Osteocyte (in vitro differentiated cells): ENCODE measurements around the gene QRFPR. TPM values are rescaled to one million over a fixed set of nuclear protein-coding genes. Genes with fewer than 3 reads are reported as not detected.
A peak's percentile ranks its signal among the peaks of the same experiment; 100 is the strongest.

ENCODE experiments used
- DNase-seq: peaks from one replicate; pipeline ENCODE4 v3.0.0; 2021; ENCODE audit warnings: mixed read lengths; ENCODE audit not compliant: unreplicated experiment; ENCODE audit errors: extremely low spot score
- H3K27ac Mint-ChIP-seq: one replicate; pipeline ENCODE4 v1.8.0; 2021; ENCODE audit warnings: mild to moderate bottlenecking, mixed read lengths; ENCODE audit not compliant: unreplicated experiment
- H3K27me3 Mint-ChIP-seq: one replicate; pipeline ENCODE4 v1.8.0; 2021; ENCODE audit warnings: mixed read lengths; ENCODE audit not compliant: unreplicated experiment
- H3K36me3 Mint-ChIP-seq: one replicate; pipeline ENCODE4 v1.8.0; 2021; ENCODE audit warnings: mixed read lengths; ENCODE audit not compliant: unreplicated experiment
- H3K4me1 Mint-ChIP-seq: one replicate; pipeline ENCODE4 v1.8.0; 2021; ENCODE audit warnings: mixed read lengths; ENCODE audit not compliant: unreplicated experiment
- H3K4me3 Mint-ChIP-seq: one replicate; pipeline ENCODE4 v1.8.0; 2021; ENCODE audit warnings: mild to moderate bottlenecking, moderate library complexity, mixed read lengths; ENCODE audit not compliant: unreplicated experiment
- H3K9me3 Mint-ChIP-seq: one replicate; pipeline ENCODE4 v1.8.0; 2021; ENCODE audit warnings: mixed read lengths; ENCODE audit not compliant: unreplicated experiment
- total RNA-seq: library from RNA; stranded (reverse); gene quantifications from 2 replicates; pipeline ENCODE4 v1.2.1, GENCODE V29; 2021
- TF ChIP-seq, protein P1 (sequence below): fragments of 200-600 bp; sonication (generic); IDR thresholded peaks from 2 replicates; pipeline ENCODE4 v1.5.0; 2021; ENCODE audit warnings: antibody characterized with exemption, mild to moderate bottlenecking, moderate library complexity

The QRFPR gene
- total RNA-seq, 1 donor from 2014 or later: not detected

DNA sequence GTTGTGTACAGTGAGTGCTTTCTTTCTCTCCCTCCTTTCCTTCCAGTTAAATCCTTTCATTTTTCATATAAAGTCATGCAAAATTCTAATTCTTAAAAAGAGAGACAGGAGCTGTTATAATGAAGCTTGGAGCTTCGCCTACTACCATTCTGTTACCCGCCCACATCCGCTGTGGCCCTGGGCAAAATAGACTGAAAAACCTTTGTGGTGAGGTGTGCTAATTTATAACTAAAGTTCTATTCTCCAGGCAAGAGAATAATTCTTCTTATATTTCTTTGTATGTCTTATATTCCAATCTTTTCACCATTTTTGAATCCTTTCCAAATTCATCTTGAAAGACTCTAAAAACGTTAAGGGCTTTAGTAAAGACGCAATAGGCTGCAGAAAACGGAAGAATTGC, 7.0 kb downstream of the QRFPR start:
- Mint-ChIP-seq H3K27me3 (peaks cover 47% of the 10 kb centered on the region), H3K27ac (no peak overlapping the region), H3K9me3 (no peaks in the 10 kb centered on the region)

DNA sequence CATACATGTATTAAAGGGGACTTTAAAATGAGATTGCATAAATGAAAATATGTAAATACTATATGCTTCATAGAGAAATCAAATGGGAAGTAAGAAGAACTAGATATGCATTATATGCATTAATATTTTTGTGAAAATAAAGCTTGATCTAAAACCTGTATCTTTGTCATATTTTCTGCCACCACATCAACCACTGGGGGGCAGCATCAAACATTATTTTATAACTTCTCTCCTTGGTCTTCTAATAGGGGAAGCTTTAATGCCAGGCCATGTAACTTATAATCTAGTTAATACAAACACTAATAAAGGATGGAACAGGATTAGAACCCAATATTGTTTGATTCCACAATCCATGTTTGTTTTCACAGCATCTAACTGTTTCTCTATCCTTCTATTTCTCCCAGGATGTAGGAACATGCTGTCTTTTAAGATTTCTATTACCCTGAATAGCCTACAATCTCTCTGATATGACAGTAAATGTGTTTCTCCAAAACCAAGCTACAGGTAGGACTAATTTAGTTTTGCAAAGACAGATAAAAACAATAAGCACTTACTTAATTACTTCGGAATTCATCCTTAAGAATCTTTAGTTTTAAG, 10.0 kb downstream of the QRFPR start:
- Mint-ChIP-seq H3K4me3 (no peak overlapping the region), H3K9me3 (no peaks in the 10 kb centered on the region), H3K27me3 (peaks cover 34% of the 10 kb centered on the region), H3K4me1 (no peaks in the 10 kb centered on the region), H3K36me3 (no peaks in the 10 kb centered on the region), H3K27ac (no peak overlapping the region)
- DNase-seq: no peak
- TF ChIP-seq, protein P1, sequence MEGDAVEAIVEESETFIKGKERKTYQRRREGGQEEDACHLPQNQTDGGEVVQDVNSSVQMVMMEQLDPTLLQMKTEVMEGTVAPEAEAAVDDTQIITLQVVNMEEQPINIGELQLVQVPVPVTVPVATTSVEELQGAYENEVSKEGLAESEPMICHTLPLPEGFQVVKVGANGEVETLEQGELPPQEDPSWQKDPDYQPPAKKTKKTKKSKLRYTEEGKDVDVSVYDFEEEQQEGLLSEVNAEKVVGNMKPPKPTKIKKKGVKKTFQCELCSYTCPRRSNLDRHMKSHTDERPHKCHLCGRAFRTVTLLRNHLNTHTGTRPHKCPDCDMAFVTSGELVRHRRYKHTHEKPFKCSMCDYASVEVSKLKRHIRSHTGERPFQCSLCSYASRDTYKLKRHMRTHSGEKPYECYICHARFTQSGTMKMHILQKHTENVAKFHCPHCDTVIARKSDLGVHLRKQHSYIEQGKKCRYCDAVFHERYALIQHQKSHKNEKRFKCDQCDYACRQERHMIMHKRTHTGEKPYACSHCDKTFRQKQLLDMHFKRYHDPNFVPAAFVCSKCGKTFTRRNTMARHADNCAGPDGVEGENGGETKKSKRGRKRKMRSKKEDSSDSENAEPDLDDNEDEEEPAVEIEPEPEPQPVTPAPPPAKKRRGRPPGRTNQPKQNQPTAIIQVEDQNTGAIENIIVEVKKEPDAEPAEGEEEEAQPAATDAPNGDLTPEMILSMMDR: peak; percentile 70

More for the DNA sequence above, 7.0 kb downstream of the QRFPR start:
- no peak overlapping the region for H3K4me3 Mint-ChIP-seq
- H3K4me1 Mint-ChIP-seq: no peaks in the 10 kb centered on the region
- TF ChIP-seq, protein P1: no peak
- no peak for DNase-seq
- no peaks in the 10 kb centered on the region for H3K36me3 Mint-ChIP-seq

DNA sequence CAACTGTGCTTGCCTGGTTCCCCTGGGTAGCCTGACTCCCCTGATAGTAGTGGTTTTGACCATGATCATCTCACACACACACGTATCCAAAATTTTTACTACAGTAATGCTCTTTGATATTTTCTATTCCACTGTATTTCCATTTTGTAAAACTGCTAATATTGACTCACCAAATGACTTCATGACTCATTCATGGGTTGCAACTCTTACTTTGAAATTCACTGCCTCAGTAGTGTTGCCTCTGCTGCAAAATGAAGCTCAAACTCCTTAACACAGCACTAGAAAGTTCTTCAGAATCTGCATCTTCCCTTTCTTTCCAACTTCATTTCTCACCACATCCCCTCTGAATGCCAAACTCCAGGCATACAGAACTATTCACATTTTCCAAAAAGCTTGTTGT, 20.3 kb downstream of the QRFPR start:
- no peak overlapping the region for H3K27ac Mint-ChIP-seq

DNA sequence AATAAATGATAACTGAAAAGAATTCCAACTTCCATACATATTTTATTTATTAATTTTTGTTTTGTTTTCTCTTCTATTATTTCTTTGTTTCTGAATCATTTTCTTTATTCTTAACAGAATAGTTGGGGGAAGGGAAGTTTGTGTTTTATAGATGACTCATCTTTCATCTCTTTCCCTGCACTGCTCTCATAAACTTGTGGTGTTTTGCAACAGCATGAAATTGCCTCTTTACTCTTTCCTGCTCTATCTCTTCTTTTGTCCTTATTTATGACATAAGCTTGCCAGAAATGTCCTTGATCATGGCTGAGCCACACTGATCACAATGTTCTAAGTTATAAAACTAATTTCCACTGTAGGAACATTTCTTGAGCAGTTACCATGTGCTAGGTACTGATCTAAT, 22.3 kb downstream of the QRFPR start:
- Mint-ChIP-seq H3K36me3 (no peaks in the 10 kb centered on the region), H3K9me3 (peaks cover 22% of the 10 kb centered on the region), H3K27ac (no peak overlapping the region), H3K4me3 (no peak overlapping the region), H3K27me3 (peaks cover 5% of the 10 kb centered on the region), H3K4me1 (no peaks in the 10 kb centered on the region)
- no peak for DNase-seq
- TF ChIP-seq, protein P1: no peak

More for the DNA sequence above, 20.3 kb downstream of the QRFPR start:
- H3K4me1 Mint-ChIP-seq: no peaks in the 10 kb centered on the region
- DNase-seq: no peak
- H3K4me3 Mint-ChIP-seq: no peak overlapping the region
- H3K9me3 Mint-ChIP-seq: peaks cover 1% of the 10 kb centered on the region
- no peaks in the 10 kb centered on the region for H3K36me3 Mint-ChIP-seq
- TF ChIP-seq, protein P1: no peak
- H3K27me3 Mint-ChIP-seq: peaks cover 3% of the 10 kb centered on the region

DNA sequence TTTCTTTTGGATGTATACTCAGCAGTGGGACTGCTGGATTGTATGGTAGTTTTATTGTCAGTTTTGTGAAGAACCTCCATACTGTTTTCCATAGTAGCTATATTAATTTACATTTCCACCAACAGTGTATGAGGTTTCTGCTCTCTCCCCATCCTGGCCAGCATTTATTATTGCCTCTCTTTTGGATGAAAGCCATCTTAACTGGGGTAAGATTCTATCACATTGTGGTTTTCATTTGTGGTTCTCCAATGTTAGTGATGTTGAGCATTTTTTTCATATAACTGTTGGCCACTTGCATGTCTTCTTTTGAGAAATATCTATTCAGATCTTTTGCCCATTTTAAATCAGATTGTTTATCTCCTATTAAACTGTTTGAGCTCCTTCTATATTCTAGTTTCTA, 27.6 kb downstream of the QRFPR start:
- Mint-ChIP-seq H3K4me3 (no peak overlapping the region), H3K9me3 (peaks cover 24% of the 10 kb centered on the region), H3K4me1 (no peaks in the 10 kb centered on the region), H3K36me3 (no peaks in the 10 kb centered on the region), H3K27ac (no peak overlapping the region), H3K27me3 (peaks cover 23% of the 10 kb centered on the region)
- no peak for DNase-seq
- TF ChIP-seq, protein P1: no peak
